HFF-Myc (cell line): ENCODE results near the gene TMEM92.

Experiments used
- DNase-seq: peaks from one replicate; pipeline ENCODE4 v3.0.0-alpha.2; 2011; ENCODE audit warnings: low read depth; ENCODE audit errors: extremely low read depth
- H3K4me3 ChIP-seq: replicated peaks from 2 replicates; pipeline ENCODE4 v1.5.1; 2011; ENCODE audit warnings: low read depth, mild to moderate bottlenecking, control low read depth, low read length
- TF ChIP-seq, protein P1 (sequence below): IDR thresholded peaks from 2 replicates; pipeline ENCODE4 v1.5.1; 2012; ENCODE audit warnings: mild to moderate bottlenecking, low read depth, low read length, control low read depth; ENCODE audit errors: missing control alignments

TMEM92 gene

GRCh38 chr17:50289278-50289677 lies 15.0 kb downstream of the TMEM92 start:
- TF ChIP-seq, protein P1, sequence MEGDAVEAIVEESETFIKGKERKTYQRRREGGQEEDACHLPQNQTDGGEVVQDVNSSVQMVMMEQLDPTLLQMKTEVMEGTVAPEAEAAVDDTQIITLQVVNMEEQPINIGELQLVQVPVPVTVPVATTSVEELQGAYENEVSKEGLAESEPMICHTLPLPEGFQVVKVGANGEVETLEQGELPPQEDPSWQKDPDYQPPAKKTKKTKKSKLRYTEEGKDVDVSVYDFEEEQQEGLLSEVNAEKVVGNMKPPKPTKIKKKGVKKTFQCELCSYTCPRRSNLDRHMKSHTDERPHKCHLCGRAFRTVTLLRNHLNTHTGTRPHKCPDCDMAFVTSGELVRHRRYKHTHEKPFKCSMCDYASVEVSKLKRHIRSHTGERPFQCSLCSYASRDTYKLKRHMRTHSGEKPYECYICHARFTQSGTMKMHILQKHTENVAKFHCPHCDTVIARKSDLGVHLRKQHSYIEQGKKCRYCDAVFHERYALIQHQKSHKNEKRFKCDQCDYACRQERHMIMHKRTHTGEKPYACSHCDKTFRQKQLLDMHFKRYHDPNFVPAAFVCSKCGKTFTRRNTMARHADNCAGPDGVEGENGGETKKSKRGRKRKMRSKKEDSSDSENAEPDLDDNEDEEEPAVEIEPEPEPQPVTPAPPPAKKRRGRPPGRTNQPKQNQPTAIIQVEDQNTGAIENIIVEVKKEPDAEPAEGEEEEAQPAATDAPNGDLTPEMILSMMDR = no peak

DNA sequence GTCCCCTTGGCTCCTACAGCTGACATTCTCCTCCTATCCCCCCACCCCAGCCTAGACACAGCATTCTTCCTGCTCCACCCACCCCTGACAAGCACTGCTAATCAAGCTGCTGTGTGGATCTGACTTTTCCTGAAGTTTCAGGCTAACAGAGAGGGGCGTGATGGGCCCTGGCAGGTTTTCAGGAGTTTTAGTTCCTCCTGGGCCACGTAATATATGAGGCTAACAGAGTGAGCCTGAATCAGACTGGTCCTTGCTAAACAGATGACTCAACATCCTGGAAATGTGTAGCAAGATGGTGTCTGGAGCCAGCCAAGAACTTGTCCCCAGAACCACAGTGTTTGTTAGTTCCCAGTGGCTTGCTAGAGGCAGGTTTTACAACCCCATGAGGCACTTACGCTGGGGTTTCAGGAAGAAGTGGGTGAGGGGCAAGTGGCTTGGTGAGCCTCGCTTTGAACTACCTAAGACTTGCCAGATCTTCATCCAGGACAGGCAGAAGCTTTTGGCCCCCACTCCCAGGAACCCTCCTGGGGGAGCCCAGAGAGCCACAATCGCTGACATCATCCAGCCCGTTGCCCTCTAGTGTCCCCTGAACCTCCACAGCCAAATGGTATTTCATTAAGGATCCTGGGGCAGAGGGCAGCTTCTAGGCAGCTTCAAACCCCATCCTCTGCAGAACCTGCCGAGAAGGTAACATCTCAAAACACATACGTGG lies 15.9 kb downstream of the TMEM92 start:
- TF ChIP-seq, protein P1 = no peak
- peak overlapping the region; percentile 31 for H3K4me3 ChIP-seq
- peak; percentile 96 for DNase-seq

More at GRCh38 chr17:50289278-50289677, 15.0 kb downstream of the TMEM92 start:
- no peak for DNase-seq
- peak overlapping the region; percentile 31 for H3K4me3 ChIP-seq

GRCh38 chr17:50290933-50291332 lies 16.7 kb downstream of the TMEM92 start:
- TF ChIP-seq, protein P1 = no peak

DNA sequence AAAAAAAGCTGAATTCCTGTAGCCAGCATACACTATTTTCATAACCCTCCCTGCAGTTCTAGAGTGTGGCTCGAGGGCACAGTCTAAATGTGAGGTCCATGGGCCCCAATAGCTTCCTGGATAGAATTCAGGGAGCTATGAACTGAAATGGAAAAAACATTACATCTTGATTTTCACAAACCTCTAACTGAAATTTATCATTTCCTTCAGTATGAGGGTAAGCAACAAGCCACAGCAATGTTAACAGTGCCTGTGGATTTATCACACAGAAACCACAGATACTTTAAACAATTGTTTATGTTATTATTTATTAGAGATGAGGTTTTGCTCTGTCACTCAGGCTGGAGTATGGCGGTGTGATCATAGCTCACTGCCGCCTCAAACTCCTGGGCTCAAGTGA lies 18.2 kb downstream of the TMEM92 start:
- no peak for DNase-seq
- H3K4me3 ChIP-seq = no peak overlapping the region
- TF ChIP-seq, protein P1 = no peak

More at GRCh38 chr17:50290933-50291332, 16.7 kb downstream of the TMEM92 start:
- DNase-seq = no peak
- no peak overlapping the region for H3K4me3 ChIP-seq

DNA sequence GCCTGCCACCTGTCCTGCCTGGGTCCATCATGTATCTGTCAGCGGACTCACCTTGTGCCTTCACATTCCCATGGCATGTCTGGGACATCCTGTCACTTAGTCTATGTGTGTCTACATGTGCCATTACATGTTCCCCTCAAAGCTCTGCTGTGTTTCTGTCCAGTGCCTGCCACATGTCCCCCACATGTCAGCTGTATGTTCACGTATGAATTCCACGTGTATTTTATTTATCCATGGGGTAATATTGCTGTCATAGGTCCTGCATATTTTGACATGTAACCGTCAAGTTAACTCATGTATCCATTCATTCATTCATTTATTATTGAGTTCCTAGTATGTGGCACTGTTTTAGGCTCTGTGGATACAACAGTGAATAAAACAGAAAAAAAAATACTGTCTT lies 20.8 kb downstream of the TMEM92 start:
- no peak for DNase-seq
- H3K4me3 ChIP-seq = no peak overlapping the region
- TF ChIP-seq, protein P1 = no peak

- no peak overlapping the region for H3K4me3 ChIP-seq
- no peak for DNase-seq
- TF ChIP-seq, protein P1 = peak; percentile 63
These were observed 23.2 kb downstream of the TMEM92 start for GRCh38 chr17:50297407-50297865.

GRCh38 chr17:50298018-50298417 lies 23.8 kb downstream of the TMEM92 start:
- TF ChIP-seq, protein P1 = no peak
- no peak for DNase-seq
- H3K4me3 ChIP-seq = no peak overlapping the region
